Measurements from ENCODE around the gene LMTK2.
"Not testable (repeated sequence)": the region's sequence is repeated elsewhere in the genome, so short reads cannot be mapped to it uniquely, and the experiment has no call there.

Gene LMTK2

GRCh38 chr7:98102170-98102569, 4.5 kb upstream of the LMTK2 start:
- in situ Hi-C loops (cut with MboI; ENCODE audit: low sequenced_read_pairs): no loop called here

- in situ Hi-C loops (cut with MboI; ENCODE audit: low sequenced_read_pairs): no loop called here
Measured at GRCh38 chr7:98105942-98106544, 619 bp upstream of the LMTK2 start.

GRCh38 chr7:98107313-98107721, 655 bp downstream of the LMTK2 start:
- in situ Hi-C loops (cut with MboI; ENCODE audit: low sequenced_read_pairs): no loop called here

GRCh38 chr7:98110249-98111022, 3.8 kb downstream of the LMTK2 start:
- in situ Hi-C loops (cut with MboI; ENCODE audit: low sequenced_read_pairs): no loop called here

GRCh38 chr7:98112077-98112476, 5.4 kb downstream of the LMTK2 start:
- in situ Hi-C loops (cut with MboI; ENCODE audit: low sequenced_read_pairs): no loop called here

- in situ Hi-C loops (cut with MboI; ENCODE audit: low sequenced_read_pairs): no loop called here
Measured at GRCh38 chr7:98115746-98116525, 9.3 kb downstream of the LMTK2 start.

GRCh38 chr7:98116656-98117461, 10.2 kb downstream of the LMTK2 start:
- in situ Hi-C loops (cut with MboI; ENCODE audit: low sequenced_read_pairs): no loop called here

- in situ Hi-C loops (cut with MboI; ENCODE audit: low sequenced_read_pairs): no loop called here
Measured at GRCh38 chr7:98119256-98119918, 12.7 kb downstream of the LMTK2 start.

- in situ Hi-C loops (cut with MboI; ENCODE audit: low sequenced_read_pairs): no loop called here
Measured at GRCh38 chr7:98120559-98120958, 13.9 kb downstream of the LMTK2 start.

GRCh38 chr7:98121388-98121787, 14.7 kb downstream of the LMTK2 start:
- in situ Hi-C loops (cut with MboI; ENCODE audit: low sequenced_read_pairs): not testable (repeated sequence)

- in situ Hi-C loops (cut with MboI; ENCODE audit: low sequenced_read_pairs): no loop called here
Measured at GRCh38 chr7:98123365-98123696, 16.7 kb downstream of the LMTK2 start.

GRCh38 chr7:98125759-98126158, 19.1 kb downstream of the LMTK2 start:
- in situ Hi-C loops (cut with MboI; ENCODE audit: low sequenced_read_pairs): no loop called here

GRCh38 chr7:98126311-98127142, 19.9 kb downstream of the LMTK2 start:
- in situ Hi-C loops (cut with MboI; ENCODE audit: low sequenced_read_pairs): no loop called here

- in situ Hi-C loops (cut with MboI; ENCODE audit: low sequenced_read_pairs): no loop called here
Measured at GRCh38 chr7:98128346-98128745, 21.7 kb downstream of the LMTK2 start.

GRCh38 chr7:98130959-98131358, 24.3 kb downstream of the LMTK2 start:
- in situ Hi-C loops (cut with MboI; ENCODE audit: low sequenced_read_pairs): no loop called here

- in situ Hi-C loops (cut with MboI; ENCODE audit: low sequenced_read_pairs): no loop called here
Measured at GRCh38 chr7:98133181-98133580, 26.5 kb downstream of the LMTK2 start.

- in situ Hi-C loops (cut with MboI; ENCODE audit: low sequenced_read_pairs): no loop called here
Measured at GRCh38 chr7:98133621-98134303, 27.1 kb downstream of the LMTK2 start.

- in situ Hi-C loops (cut with MboI; ENCODE audit: low sequenced_read_pairs): no loop called here
Measured at GRCh38 chr7:98134420-98135228, 28.0 kb downstream of the LMTK2 start.
